Measurements from ENCODE around the gene PAX8. TPM values are rescaled to one million over a fixed set of nuclear protein-coding genes. Genes with fewer than 3 reads are reported as not detected.

Gene PAX8
- total RNA-seq, 1 donor from 2014 or later, result 1.2 TPM

DNA sequence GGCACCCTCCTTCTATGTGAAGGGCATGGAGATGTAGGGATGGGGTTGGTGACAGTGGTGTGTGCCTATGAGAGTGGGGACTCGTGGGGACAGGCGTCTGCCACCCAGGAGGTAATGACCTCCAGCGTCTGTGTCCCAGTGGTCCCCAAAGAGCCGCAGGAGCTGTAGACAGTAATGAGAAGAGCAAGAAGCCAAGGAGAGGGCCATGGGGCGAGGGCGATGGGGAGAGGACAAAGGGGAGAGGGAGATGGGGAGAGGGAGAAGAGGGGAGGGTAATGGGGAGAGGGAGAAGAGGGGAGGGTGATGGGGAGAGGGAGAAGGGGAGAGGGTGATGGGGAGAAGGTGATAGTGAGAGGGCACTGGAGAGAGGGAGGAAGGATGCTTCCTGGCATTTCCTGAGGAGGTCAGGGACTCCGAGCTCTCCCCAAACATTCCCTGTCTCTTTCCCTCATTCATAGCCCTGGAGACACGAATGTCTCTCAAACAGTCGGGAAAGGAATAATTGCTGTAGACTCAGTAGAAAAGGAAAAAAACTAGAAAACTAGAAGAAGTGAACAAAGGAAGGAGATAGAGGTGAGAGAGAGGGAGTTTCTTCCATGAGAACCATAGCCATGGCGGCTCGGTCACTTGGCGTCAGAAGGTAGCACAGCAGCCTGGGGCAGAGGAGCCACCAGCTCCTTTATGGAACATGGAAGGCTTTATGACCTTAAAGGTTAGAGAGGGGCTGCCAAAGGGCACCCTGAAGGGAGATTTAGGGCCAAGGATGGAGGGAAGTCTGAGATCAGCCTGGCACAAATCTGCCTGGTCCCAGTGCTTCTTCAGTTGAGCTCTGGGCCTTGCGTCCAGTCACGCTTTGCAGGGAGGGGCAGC lies 65.4 kb downstream of the PAX8 start:
- Histone ChIP-seq H3K4me1 (peaks cover 42% of the 10 kb centered on the region), H3K9me3 (no peaks in the 10 kb centered on the region), H3K27ac (peak overlapping the region; percentile 36), H3K27me3 (ENCODE audit: low read depth) (no peaks in the 10 kb centered on the region), H3K4me3 (no peak overlapping the region), H3K36me3 (no peaks in the 10 kb centered on the region)
- TF ChIP-seq, protein P1, sequence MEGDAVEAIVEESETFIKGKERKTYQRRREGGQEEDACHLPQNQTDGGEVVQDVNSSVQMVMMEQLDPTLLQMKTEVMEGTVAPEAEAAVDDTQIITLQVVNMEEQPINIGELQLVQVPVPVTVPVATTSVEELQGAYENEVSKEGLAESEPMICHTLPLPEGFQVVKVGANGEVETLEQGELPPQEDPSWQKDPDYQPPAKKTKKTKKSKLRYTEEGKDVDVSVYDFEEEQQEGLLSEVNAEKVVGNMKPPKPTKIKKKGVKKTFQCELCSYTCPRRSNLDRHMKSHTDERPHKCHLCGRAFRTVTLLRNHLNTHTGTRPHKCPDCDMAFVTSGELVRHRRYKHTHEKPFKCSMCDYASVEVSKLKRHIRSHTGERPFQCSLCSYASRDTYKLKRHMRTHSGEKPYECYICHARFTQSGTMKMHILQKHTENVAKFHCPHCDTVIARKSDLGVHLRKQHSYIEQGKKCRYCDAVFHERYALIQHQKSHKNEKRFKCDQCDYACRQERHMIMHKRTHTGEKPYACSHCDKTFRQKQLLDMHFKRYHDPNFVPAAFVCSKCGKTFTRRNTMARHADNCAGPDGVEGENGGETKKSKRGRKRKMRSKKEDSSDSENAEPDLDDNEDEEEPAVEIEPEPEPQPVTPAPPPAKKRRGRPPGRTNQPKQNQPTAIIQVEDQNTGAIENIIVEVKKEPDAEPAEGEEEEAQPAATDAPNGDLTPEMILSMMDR (IDR thresholded peaks at IDR 0.05), result no peak
- DNase-seq, result no peak
- intact Hi-C loops (cut with DNase I), result no loop called here
- ATAC-seq, result no peak

GRCh38 chr2:113212245-113213060 lies 66.3 kb downstream of the PAX8 start:
- Histone ChIP-seq H3K4me1 (peaks cover 34% of the 10 kb centered on the region), H3K27me3 (ENCODE audit: low read depth) (no peaks in the 10 kb centered on the region), H3K27ac (peak overlapping the region; percentile 60), H3K36me3 (no peaks in the 10 kb centered on the region), H3K9me3 (no peaks in the 10 kb centered on the region), H3K4me3 (no peak overlapping the region)
- TF ChIP-seq, protein P1 (IDR thresholded peaks at IDR 0.05), result no peak
- no peak for DNase-seq
- peak; percentile 40 to 51 for ATAC-seq
- intact Hi-C loops (cut with DNase I), result no loop called here

DNA sequence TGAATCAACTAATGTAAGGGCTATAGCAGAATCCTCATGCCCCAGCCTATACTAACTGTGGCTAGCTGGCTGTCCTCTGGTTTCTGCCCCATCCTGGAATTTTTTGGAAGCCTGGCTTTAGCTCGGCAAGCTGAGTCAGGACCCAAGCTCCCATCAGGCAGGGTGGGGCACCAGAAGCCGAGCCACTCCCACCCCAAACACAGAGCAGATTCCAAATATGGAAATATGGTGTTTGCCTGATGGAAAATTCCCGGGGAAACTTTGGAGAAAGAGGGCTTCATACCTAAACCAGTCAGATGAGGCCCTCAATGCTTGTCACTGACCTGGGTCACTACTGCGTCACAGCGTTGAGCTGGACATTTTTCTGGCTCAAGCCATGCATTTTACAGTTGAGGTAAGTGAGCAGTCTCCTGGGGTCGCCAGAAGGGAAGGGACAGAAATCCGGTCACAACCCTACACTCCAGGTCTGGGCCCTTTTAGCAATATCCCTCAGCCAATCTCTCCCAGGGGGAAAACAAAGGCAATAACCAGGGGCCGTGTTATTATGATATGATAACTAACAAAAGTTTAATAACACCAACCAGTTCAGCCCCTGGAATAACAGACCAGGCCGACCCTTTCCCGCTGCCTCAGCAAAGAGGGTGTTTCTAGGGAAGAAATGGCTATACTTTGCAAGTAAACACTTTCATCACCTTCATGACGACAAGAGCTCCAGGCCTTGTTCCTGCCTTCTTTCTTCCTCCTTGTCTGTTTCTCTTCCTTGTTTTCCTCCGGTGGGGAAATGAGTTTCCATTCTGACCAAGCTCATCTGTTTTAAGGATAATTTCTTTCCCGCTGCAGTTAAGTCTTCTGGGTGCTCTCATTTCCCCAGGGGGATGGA lies 67.3 kb downstream of the PAX8 start:
- H3K27ac ChIP-seq, result peak overlapping the region; percentile 60

GRCh38 chr2:113209646-113210171 lies 69.0 kb downstream of the PAX8 start:
- intact Hi-C loops (cut with DNase I), result no loop called here
- ATAC-seq (no peak), DNase-seq (no peak)
- no peak overlapping the region for H3K27ac ChIP-seq
- H3K9me3 ChIP-seq, result no peaks in the 10 kb centered on the region
- peaks cover 20% of the 10 kb centered on the region for H3K4me1 ChIP-seq
- H3K36me3 ChIP-seq, result no peaks in the 10 kb centered on the region
- H3K27me3 ChIP-seq (ENCODE audit: low read depth), result no peaks in the 10 kb centered on the region
- TF ChIP-seq, protein P1 (IDR thresholded peaks at IDR 0.05), result no peak
- H3K4me3 ChIP-seq, result no peak overlapping the region

More for the DNA sequence above, 67.3 kb downstream of the PAX8 start:
- no peaks in the 10 kb centered on the region for H3K9me3 ChIP-seq
- H3K36me3 ChIP-seq, result no peaks in the 10 kb centered on the region
- H3K4me3 ChIP-seq, result no peak overlapping the region
- TF ChIP-seq, protein P1 (IDR thresholded peaks at IDR 0.05), result no peak
- intact Hi-C loops (cut with DNase I), result no loop called here
- no peak for DNase-seq
- H3K4me1 ChIP-seq, result peaks cover 24% of the 10 kb centered on the region
- H3K27me3 ChIP-seq (ENCODE audit: low read depth), result no peaks in the 10 kb centered on the region
- peak; percentile 33 to 59 for ATAC-seq
